ENCODE results near the gene RNF103.
"Not testable (repeated sequence)": the region's sequence is repeated elsewhere in the genome, so short reads cannot be mapped to it uniquely, and the experiment has no call there.

RNF103 gene

GRCh38 chr2:86622519-86623042 lies 1.1 kb downstream of the RNF103 start:
- no peak for DNase-seq

GRCh38 chr2:86621280-86621943 lies 2.3 kb downstream of the RNF103 start:
- DNase-seq: no peak

GRCh38 chr2:86617738-86618137 lies 5.9 kb downstream of the RNF103 start:
- no peak for DNase-seq

- DNase-seq: no peak
Measured at GRCh38 chr2:86617153-86617552, 6.5 kb downstream of the RNF103 start.

GRCh38 chr2:86616502-86616901 lies 7.2 kb downstream of the RNF103 start:
- no peak for DNase-seq

GRCh38 chr2:86615596-86615995 lies 8.1 kb downstream of the RNF103 start:
- DNase-seq: no peak

GRCh38 chr2:86613515-86613914 lies 10.2 kb downstream of the RNF103 start:
- no peak for DNase-seq

GRCh38 chr2:86610871-86611270 lies 12.8 kb downstream of the RNF103 start:
- no peak for DNase-seq

GRCh38 chr2:86608832-86609410 lies 14.7 kb downstream of the RNF103 start:
- DNase-seq: no peak

GRCh38 chr2:86603905-86604304 lies 19.8 kb downstream of the RNF103 start:
- DNase-seq: no peak

GRCh38 chr2:86598966-86599365 lies 24.7 kb downstream of the RNF103 start:
- DNase-seq: no peak

- no peak for DNase-seq
Measured at GRCh38 chr2:86596118-86596517, 27.5 kb downstream of the RNF103 start.

- no peak for DNase-seq
Measured at GRCh38 chr2:86593266-86593665, 30.4 kb downstream of the RNF103 start.

GRCh38 chr2:86592547-86593230 lies 31.0 kb downstream of the RNF103 start:
- no peak for DNase-seq

- not testable (repeated sequence) for DNase-seq
Measured at GRCh38 chr2:86589701-86590100, 34.0 kb downstream of the RNF103 start.

GRCh38 chr2:86584151-86584913 lies 39.3 kb downstream of the RNF103 start:
- DNase-seq: no peak

- DNase-seq: no peak
Measured at GRCh38 chr2:86580560-86580959, 43.1 kb downstream of the RNF103 start.

GRCh38 chr2:86577817-86578456 lies 45.7 kb downstream of the RNF103 start:
- DNase-seq: no peak

GRCh38 chr2:86570059-86570458 lies 53.6 kb downstream of the RNF103 start:
- no peak for DNase-seq

GRCh38 chr2:86566821-86567190 lies 56.9 kb downstream of the RNF103 start:
- no peak for DNase-seq

GRCh38 chr2:86566158-86566820 lies 57.4 kb downstream of the RNF103 start:
- DNase-seq: no peak

- DNase-seq: no peak
Measured at GRCh38 chr2:86563650-86564061, 60.0 kb downstream of the RNF103 start.
